Gastrocnemius medialis (tissue), 4 donors: ENCODE results near the gene MIX23.

Source experiments
- POLR2A ChIP-seq, 2 donors: fragments of 450-650 bp; IDR thresholded peaks; one replicate each; pipeline ENCODE4 v1.6.1; 2017; ENCODE audit warnings: antibody characterized with exemption in 2 of 2, mild to moderate bottlenecking in 2 of 2, moderate library complexity in 2 of 2
- TF ChIP-seq, protein P1 (sequence below), 5 experiments: fragments of 450-650 bp in 3 of 5; fragments of 200-600 bp in 2 of 5; sonication (generic) in 2 of 5; IDR thresholded peaks in 4 of 5; conservative IDR thresholded peaks in 1 of 5; 1 replicate in 4 of 5; 2 replicates in 1 of 5; pipeline ENCODE4 v1.5.1; 2016 to 2019; ENCODE audit warnings: antibody characterized with exemption in 5 of 5, mild to moderate bottlenecking in 3 of 5, moderate library complexity in 3 of 5

DNA sequence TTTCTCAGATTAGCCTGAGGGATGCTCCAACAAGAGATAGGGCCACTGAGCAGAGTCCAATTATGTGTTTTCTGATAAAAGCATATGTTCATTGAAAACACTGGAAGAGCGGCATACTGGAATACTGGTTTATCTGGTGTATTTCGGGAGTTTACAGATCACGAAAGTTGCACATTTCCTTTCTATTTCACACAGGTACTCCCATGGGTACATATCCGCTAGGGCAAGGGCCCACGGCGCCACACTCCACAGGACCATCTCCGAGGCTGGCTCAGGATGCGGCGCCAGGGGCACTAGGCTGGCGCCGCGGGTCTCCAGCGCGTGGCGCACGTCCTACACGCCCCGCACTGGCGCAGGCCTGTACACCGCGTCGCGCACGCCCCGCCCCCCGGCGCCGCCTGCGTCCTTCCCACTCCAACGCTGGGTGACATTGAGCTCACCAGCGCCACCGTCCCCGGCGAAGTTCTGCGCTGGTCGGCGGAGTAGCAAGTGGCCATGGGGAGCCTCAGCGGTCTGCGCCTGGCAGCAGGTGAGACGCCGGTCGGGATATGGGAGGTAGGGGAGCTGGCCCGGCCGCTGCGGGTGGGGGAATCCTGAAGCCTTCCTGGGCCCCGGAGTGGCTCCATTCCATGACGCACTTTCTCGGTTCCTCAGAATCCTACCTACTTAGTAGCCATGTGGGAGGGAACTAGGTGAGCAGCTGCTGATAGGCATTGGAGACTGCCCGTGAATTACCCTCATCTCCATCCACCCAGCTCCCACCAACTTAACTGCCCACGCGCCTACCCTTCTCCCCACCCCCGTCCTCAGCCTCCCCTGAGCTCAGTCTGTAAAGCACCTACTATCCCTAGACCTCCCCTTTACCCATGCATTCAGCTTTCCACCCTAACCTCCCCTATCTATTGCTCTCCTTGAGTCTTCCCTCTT lies 1.0 kb upstream of the MIX23 start, which contains the start of gene FAM162A:
- TF ChIP-seq, protein P1, sequence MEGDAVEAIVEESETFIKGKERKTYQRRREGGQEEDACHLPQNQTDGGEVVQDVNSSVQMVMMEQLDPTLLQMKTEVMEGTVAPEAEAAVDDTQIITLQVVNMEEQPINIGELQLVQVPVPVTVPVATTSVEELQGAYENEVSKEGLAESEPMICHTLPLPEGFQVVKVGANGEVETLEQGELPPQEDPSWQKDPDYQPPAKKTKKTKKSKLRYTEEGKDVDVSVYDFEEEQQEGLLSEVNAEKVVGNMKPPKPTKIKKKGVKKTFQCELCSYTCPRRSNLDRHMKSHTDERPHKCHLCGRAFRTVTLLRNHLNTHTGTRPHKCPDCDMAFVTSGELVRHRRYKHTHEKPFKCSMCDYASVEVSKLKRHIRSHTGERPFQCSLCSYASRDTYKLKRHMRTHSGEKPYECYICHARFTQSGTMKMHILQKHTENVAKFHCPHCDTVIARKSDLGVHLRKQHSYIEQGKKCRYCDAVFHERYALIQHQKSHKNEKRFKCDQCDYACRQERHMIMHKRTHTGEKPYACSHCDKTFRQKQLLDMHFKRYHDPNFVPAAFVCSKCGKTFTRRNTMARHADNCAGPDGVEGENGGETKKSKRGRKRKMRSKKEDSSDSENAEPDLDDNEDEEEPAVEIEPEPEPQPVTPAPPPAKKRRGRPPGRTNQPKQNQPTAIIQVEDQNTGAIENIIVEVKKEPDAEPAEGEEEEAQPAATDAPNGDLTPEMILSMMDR (IDR thresholded peaks at IDR 0.05 in 4 of 5, conservative IDR thresholded peaks at IDR 0.05 in 1 of 5) = peak in 4 of 5 experiments; percentile 41 to 71 (median 56)
- TF ChIP-seq POLR2A (IDR thresholded peaks at IDR 0.05) = peak; percentile 93 to 95
